Measurements from ENCODE around the gene H1-8.

DNA sequence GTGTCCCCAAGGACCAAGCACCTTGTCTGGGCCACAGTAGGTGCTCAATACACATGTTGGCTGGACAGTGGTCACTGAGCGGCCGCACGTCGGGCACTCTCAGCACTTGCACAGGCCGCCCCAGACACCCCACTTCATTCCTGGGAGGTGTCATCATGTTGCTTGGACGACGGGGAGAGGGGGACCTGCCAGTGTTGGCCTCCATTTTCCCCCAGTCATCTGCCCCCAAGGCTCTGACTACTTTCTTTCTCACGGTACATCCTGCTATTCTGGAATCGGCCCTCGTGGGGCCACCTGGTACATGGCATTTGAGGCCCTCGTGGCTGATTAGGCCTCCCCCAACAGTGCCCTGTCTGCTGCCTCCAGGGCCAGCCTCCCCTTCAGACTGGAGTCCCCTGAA, 15.7 kb upstream of the H1-8 start:
- TF ChIP-seq, protein P1, sequence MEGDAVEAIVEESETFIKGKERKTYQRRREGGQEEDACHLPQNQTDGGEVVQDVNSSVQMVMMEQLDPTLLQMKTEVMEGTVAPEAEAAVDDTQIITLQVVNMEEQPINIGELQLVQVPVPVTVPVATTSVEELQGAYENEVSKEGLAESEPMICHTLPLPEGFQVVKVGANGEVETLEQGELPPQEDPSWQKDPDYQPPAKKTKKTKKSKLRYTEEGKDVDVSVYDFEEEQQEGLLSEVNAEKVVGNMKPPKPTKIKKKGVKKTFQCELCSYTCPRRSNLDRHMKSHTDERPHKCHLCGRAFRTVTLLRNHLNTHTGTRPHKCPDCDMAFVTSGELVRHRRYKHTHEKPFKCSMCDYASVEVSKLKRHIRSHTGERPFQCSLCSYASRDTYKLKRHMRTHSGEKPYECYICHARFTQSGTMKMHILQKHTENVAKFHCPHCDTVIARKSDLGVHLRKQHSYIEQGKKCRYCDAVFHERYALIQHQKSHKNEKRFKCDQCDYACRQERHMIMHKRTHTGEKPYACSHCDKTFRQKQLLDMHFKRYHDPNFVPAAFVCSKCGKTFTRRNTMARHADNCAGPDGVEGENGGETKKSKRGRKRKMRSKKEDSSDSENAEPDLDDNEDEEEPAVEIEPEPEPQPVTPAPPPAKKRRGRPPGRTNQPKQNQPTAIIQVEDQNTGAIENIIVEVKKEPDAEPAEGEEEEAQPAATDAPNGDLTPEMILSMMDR (IDR thresholded peaks at IDR 0.05), result no peak
- no peak for TF ChIP-seq POLR2A (IDR thresholded peaks at IDR 0.05)
